Liver (tissue), 9 donors: ENCODE data around the gene LCA5L. TPM values are rescaled to one million over a fixed set of nuclear protein-coding genes. Genes with fewer than 3 reads are reported as not detected.

Experiments
- DNase-seq: peaks from one replicate; pipeline ENCODE4 v3.0.0-alpha.2; 2017; ENCODE audit warnings: low spot score
- H3K27ac ChIP-seq, 2 donors: one replicate each; pipeline ENCODE4 v1.7.0; 2013; ENCODE audit warnings: inconsistent platforms in 2 of 2, low read length in 2 of 2, control low read depth in 1 of 2, low read depth in 1 of 2, mild to moderate bottlenecking in 1 of 2
- H3K27me3 ChIP-seq, 4 donors: one replicate each; pipeline versions ENCODE4 v1.6.1 to v1.7.0; 2013; ENCODE audit warnings: low read length in 3 of 4, inconsistent platforms in 1 of 4, mild to moderate bottlenecking in 1 of 4, moderate library complexity in 1 of 4; ENCODE audit not compliant: control insufficient read depth in 4 of 4, insufficient read depth in 4 of 4
- H3K36me3 ChIP-seq, 4 donors: one replicate each; pipeline versions ENCODE4 v1.6.1 to v1.7.0; 2013; ENCODE audit warnings: low read length in 3 of 4, mild to moderate bottlenecking in 3 of 4, low read depth in 1 of 4, moderate library complexity in 1 of 4; ENCODE audit not compliant: control insufficient read depth in 4 of 4, insufficient read depth in 3 of 4
- H3K4me1 ChIP-seq, 4 donors: one replicate each; pipeline versions ENCODE4 v1.6.1 to v1.7.0; 2013; ENCODE audit warnings: low read length in 3 of 4, mild to moderate bottlenecking in 3 of 4, moderate library complexity in 1 of 4; ENCODE audit not compliant: control insufficient read depth in 4 of 4, insufficient read depth in 4 of 4
- H3K4me3 ChIP-seq, 3 donors: one replicate each; pipeline versions ENCODE4 v1.6.1 to v1.7.0; 2013; ENCODE audit warnings: low read length in 3 of 3, control low read depth in 1 of 3, low read depth in 1 of 3, mild to moderate bottlenecking in 1 of 3
- H3K9ac ChIP-seq, 2 donors: one replicate each; pipeline ENCODE4 v1.7.0; 2013; ENCODE audit warnings: low read length in 2 of 2, mild to moderate bottlenecking in 2 of 2, moderate library complexity in 2 of 2, control low read depth in 1 of 2, low read depth in 1 of 2
- H3K9me3 ChIP-seq, 4 donors: one replicate each; pipeline versions ENCODE4 v1.6.1 to v1.7.0; 2013; ENCODE audit warnings: low read length in 3 of 4; ENCODE audit not compliant: control insufficient read depth in 4 of 4
- EGR1 ChIP-seq, 2 donors: IDR thresholded peaks; 2 replicates each; pipeline ENCODE4 v1.6.1; 2016 to 2018; ENCODE audit warnings: antibody characterized with exemption in 2 of 2, low read depth in 2 of 2
- FOXA2 ChIP-seq: IDR thresholded peaks from 2 replicates; pipeline ENCODE4 v1.6.1; 2016; ENCODE audit warnings: antibody characterized with exemption
- GABPA ChIP-seq, 2 donors: IDR thresholded peaks in 1 of 2; conservative IDR thresholded peaks in 1 of 2; 2 replicates each; pipeline ENCODE4 v1.6.1; 2016; ENCODE audit warnings: antibody characterized with exemption in 2 of 2, mild to moderate bottlenecking in 1 of 2, moderate library complexity in 1 of 2
- HNF4A ChIP-seq, 2 donors: conservative IDR thresholded peaks; 2 replicates each; pipeline ENCODE4 v1.6.1; 2016; ENCODE audit warnings: antibody characterized with exemption in 2 of 2, mild to moderate bottlenecking in 2 of 2
- HNF4G ChIP-seq: IDR thresholded peaks from 2 replicates; pipeline ENCODE4 v1.6.1; 2016; ENCODE audit warnings: antibody characterized with exemption
- NR2F2 ChIP-seq: IDR thresholded peaks from 2 replicates; pipeline ENCODE4 v1.6.1; 2016; ENCODE audit warnings: antibody characterized with exemption
- RAD21 ChIP-seq, 2 donors: IDR thresholded peaks; 2 replicates each; pipeline ENCODE4 v1.6.1; 2016; ENCODE audit warnings: antibody characterized with exemption in 2 of 2, mild to moderate bottlenecking in 2 of 2
- RXRA ChIP-seq, 2 donors: IDR thresholded peaks; 2 replicates each; pipeline ENCODE4 v1.6.1; 2017 to 2018; ENCODE audit warnings: antibody characterized with exemption in 2 of 2, mild to moderate bottlenecking in 1 of 2
- SP1 ChIP-seq: IDR thresholded peaks from 2 replicates; pipeline ENCODE4 v1.6.1; 2018; ENCODE audit warnings: antibody characterized with exemption, mild to moderate bottlenecking
- TAF1 ChIP-seq: conservative IDR thresholded peaks from 2 replicates; pipeline ENCODE4 v1.6.1; 2016; ENCODE audit warnings: antibody characterized with exemption, mild to moderate bottlenecking
- WGBS: extraction: QIAGEN DNeasy Blood & Tissue Kit; methylation state at CpG from one replicate; pipeline ENCODE4 v1.1.7; 2013; 5-methylcytosine and 5-hydroxymethylcytosine counted together
- polyA plus RNA-seq, 2 donors: library from polyadenylated mRNA; stranded (reverse) in 1 of 2; unstranded in 1 of 2; fragments of 200-250 nt in 1 of 2; fragments of >200 nt in 1 of 2; fragmentation: Nextera tagmentation in 1 of 2; extraction: Ambion mirVana in 1 of 2; gene quantifications; one replicate each; pipeline versions ENCODE4 v1.2.1 to v1.2.3, GENCODE V29; 2013 to 2015
- total RNA-seq, 2 donors: library from RNA; depleted of rRNA; stranded (reverse); fragments of >200 nt; gene quantifications; one replicate each; pipeline ENCODE4 v1.2.3, GENCODE V29; 2014
- TF ChIP-seq, protein P1 (sequence below): IDR thresholded peaks from 2 replicates; pipeline ENCODE4 v1.6.1; 2016; ENCODE audit warnings: antibody characterized with exemption, mild to moderate bottlenecking
- TF ChIP-seq, protein P2 (sequence below): fragments of 150-350 bp; IDR thresholded peaks from 2 replicates; pipeline ENCODE4 v1.5.1; 2017; ENCODE audit warnings: improper control_type of control experiment, low read depth, low read length; ENCODE audit not compliant: missing input control
- TF ChIP-seq, protein P3 (sequence below): IDR thresholded peaks from 2 replicates; pipeline ENCODE4 v1.6.1; 2016; ENCODE audit warnings: antibody characterized with exemption
- donor health status: healthy.
- donor health status: healthy.
- donor health status: healthy.
- donor health status: healthy.
- donor health status: healthy.

LCA5L gene
- total and polyA plus RNA-seq, 4 donors, result 0.19 to 1.6 (median 0.99) TPM

DNA sequence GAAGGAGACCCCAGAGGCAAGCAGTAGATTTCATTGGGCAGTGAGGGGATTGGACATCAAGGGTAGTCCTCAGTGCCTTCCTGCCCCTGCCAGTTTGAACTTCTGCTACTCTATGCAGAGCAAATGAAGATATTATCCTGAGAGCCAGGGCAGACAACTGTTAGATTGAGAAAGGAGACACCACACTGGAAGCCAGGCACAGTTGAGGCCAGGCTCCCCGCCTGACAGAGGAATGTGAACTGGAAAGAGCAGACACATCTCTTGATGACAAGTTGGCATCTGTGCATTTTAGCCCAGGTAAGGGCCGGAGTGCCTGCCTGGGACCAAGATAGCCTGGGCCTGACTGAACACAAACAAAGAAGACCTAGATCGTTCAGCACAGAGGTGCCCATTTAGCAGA is 22.2 kb upstream of the LCA5L start:
- TF ChIP-seq SP1 (no peak), RXRA (IDR thresholded peaks at IDR 0.05) (no peak), FOXA2 (no peak), GABPA (IDR thresholded peaks at IDR 0.05 in 1 of 2, conservative IDR thresholded peaks at IDR 0.05 in 1 of 2) (no peak), HNF4A (conservative IDR thresholded peaks at IDR 0.05) (no peak), NR2F2 (no peak)
- TF ChIP-seq, protein P1, sequence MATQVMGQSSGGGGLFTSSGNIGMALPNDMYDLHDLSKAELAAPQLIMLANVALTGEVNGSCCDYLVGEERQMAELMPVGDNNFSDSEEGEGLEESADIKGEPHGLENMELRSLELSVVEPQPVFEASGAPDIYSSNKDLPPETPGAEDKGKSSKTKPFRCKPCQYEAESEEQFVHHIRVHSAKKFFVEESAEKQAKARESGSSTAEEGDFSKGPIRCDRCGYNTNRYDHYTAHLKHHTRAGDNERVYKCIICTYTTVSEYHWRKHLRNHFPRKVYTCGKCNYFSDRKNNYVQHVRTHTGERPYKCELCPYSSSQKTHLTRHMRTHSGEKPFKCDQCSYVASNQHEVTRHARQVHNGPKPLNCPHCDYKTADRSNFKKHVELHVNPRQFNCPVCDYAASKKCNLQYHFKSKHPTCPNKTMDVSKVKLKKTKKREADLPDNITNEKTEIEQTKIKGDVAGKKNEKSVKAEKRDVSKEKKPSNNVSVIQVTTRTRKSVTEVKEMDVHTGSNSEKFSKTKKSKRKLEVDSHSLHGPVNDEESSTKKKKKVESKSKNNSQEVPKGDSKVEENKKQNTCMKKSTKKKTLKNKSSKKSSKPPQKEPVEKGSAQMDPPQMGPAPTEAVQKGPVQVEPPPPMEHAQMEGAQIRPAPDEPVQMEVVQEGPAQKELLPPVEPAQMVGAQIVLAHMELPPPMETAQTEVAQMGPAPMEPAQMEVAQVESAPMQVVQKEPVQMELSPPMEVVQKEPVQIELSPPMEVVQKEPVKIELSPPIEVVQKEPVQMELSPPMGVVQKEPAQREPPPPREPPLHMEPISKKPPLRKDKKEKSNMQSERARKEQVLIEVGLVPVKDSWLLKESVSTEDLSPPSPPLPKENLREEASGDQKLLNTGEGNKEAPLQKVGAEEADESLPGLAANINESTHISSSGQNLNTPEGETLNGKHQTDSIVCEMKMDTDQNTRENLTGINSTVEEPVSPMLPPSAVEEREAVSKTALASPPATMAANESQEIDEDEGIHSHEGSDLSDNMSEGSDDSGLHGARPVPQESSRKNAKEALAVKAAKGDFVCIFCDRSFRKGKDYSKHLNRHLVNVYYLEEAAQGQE, result no peak

DNA sequence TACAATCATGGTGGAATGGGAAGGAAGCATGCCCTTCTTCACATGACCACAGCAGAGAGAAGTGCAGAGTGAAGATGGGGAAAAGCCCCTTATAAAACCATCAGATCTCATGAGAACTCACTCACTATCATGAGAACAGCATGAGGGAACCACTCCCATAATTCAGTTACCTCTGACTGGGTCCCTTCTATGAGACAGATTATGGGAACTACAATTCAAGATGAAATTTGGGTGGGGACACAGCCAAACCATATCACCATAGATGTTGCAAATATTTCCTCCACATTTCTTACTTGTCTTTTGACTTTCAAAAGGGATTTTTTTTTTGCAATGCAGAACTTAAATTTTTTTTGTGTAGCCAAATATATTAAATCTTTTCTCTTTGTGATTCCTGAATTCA is 21.0 kb upstream of the LCA5L start:
- TF ChIP-seq, protein P2, sequence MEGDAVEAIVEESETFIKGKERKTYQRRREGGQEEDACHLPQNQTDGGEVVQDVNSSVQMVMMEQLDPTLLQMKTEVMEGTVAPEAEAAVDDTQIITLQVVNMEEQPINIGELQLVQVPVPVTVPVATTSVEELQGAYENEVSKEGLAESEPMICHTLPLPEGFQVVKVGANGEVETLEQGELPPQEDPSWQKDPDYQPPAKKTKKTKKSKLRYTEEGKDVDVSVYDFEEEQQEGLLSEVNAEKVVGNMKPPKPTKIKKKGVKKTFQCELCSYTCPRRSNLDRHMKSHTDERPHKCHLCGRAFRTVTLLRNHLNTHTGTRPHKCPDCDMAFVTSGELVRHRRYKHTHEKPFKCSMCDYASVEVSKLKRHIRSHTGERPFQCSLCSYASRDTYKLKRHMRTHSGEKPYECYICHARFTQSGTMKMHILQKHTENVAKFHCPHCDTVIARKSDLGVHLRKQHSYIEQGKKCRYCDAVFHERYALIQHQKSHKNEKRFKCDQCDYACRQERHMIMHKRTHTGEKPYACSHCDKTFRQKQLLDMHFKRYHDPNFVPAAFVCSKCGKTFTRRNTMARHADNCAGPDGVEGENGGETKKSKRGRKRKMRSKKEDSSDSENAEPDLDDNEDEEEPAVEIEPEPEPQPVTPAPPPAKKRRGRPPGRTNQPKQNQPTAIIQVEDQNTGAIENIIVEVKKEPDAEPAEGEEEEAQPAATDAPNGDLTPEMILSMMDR, result no peak
- no peak for TF ChIP-seq RAD21 (IDR thresholded peaks at IDR 0.05)
- TF ChIP-seq TAF1, result no peak
- TF ChIP-seq, protein P3, sequence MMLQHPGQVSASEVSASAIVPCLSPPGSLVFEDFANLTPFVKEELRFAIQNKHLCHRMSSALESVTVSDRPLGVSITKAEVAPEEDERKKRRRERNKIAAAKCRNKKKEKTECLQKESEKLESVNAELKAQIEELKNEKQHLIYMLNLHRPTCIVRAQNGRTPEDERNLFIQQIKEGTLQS, result no peak
- no peaks in the 10 kb centered on the region for H3K9me3 ChIP-seq
- peaks cover 0 to 3% (median under 1%) of the 10 kb centered on the region in 4 donors for H3K36me3 ChIP-seq
- no peak for DNase-seq
- no peak overlapping the region for H3K27ac ChIP-seq
- no peak overlapping the region for H3K4me3 ChIP-seq
- no peaks in the 10 kb centered on the region for H3K4me1 ChIP-seq
- H3K27me3 ChIP-seq, result no peaks in the 10 kb centered on the region
- H3K9ac ChIP-seq, result no peak overlapping the region

More for the DNA sequence above, 22.2 kb upstream of the LCA5L start:
- Histone ChIP-seq H3K27me3 (no peaks in the 10 kb centered on the region), H3K36me3 (peaks cover 0 to 3% (median under 1%) of the 10 kb centered on the region in 4 donors), H3K4me1 (no peaks in the 10 kb centered on the region), H3K4me3 (no peak overlapping the region), H3K9ac (no peak overlapping the region), H3K27ac (no peak overlapping the region), H3K9me3 (no peaks in the 10 kb centered on the region)
- no peak for DNase-seq
- 92% methylated on average over 3 of the region's 3 CpGs for WGBS

DNA sequence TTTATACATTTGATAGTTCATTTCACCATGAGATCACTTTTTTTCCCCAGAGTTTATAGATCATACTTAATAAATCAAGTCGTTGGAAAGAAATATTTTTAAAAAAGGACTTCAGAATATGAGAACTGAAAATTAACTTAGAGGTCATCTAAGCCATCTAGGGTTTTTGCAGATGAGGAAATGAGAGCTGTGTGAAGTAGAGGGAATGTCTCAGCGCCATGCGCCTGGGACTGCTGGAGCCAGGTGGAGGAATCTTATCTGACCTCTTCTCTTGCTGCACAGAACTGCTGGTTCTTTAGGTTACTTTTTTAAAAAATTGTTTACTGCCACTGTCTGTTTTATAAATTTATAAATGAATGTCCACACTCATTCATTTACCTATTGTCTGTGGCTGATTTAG is 17.7 kb upstream of the LCA5L start:
- H3K36me3 ChIP-seq, result peaks cover 0 to 3% (median under 1%) of the 10 kb centered on the region in 4 donors
- H3K27me3 ChIP-seq, result no peaks in the 10 kb centered on the region
- DNase-seq, result no peak
- H3K4me3 ChIP-seq, result no peak overlapping the region
- no peak overlapping the region for H3K9ac ChIP-seq
- WGBS, result 82% methylated on average over 3 of the region's 3 CpGs
- H3K27ac ChIP-seq, result no peak overlapping the region
- no peak for TF ChIP-seq HNF4G
- TF ChIP-seq, protein P2, result no peak
- no peak for TF ChIP-seq GABPA (IDR thresholded peaks at IDR 0.05 in 1 of 2, conservative IDR thresholded peaks at IDR 0.05 in 1 of 2)
- TF ChIP-seq HNF4A (conservative IDR thresholded peaks at IDR 0.05), result no peak
- no peak for TF ChIP-seq TAF1
- TF ChIP-seq NR2F2, result no peak
- no peak for TF ChIP-seq FOXA2
- TF ChIP-seq EGR1 (IDR thresholded peaks at IDR 0.05; ENCODE audit: low read depth in 2 of 2), result no peak
- H3K4me1 ChIP-seq, result no peaks in the 10 kb centered on the region
- H3K9me3 ChIP-seq, result no peaks in the 10 kb centered on the region
